ENCODE measurements around the gene FIG4.

DNA sequence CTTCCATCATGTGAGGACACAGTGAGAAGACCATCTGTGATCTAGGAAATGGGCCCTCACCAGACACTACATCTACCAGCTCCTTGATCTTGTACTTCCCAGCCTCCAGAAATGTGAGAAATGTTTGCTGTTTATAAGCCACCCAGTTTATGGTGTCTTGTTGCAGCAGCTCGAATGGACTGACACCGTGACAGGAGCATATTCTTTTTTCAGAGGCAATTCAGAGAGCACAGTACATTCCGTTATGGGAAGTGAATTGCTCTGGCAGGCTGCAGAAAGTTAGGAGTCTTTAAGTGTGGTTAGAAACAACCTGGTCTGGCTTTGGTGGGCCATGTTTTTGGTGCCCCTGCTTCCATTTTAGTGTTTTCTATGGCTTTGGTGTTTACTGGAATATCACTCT is 75.1 kb downstream of the FIG4 start:
- no peak for TF ChIP-seq POLR2A (IDR thresholded peaks at IDR 0.05)
- no peak for TF ChIP-seq POLR2AphosphoS5 (IDR thresholded peaks at IDR 0.05)
- TF ChIP-seq, protein P1, sequence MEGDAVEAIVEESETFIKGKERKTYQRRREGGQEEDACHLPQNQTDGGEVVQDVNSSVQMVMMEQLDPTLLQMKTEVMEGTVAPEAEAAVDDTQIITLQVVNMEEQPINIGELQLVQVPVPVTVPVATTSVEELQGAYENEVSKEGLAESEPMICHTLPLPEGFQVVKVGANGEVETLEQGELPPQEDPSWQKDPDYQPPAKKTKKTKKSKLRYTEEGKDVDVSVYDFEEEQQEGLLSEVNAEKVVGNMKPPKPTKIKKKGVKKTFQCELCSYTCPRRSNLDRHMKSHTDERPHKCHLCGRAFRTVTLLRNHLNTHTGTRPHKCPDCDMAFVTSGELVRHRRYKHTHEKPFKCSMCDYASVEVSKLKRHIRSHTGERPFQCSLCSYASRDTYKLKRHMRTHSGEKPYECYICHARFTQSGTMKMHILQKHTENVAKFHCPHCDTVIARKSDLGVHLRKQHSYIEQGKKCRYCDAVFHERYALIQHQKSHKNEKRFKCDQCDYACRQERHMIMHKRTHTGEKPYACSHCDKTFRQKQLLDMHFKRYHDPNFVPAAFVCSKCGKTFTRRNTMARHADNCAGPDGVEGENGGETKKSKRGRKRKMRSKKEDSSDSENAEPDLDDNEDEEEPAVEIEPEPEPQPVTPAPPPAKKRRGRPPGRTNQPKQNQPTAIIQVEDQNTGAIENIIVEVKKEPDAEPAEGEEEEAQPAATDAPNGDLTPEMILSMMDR (IDR thresholded peaks at IDR 0.05) = no peak

Measured in stomach (tissue), 4 donors.